DMS153 (cell line): ENCODE data around the gene TP53I11.

ENCODE experiments used
- DNase-seq: peaks from one replicate; lab custom pipeline; 2025; lab: John Stamatoyannopoulos, UW

TP53I11 gene

GRCh38 chr11:44978274-44978960, 27.7 kb upstream of the TP53I11 start:
- no peak for DNase-seq

GRCh38 chr11:44977493-44977984, 26.9 kb upstream of the TP53I11 start:
- peak; percentile 26 for DNase-seq

- no peak for DNase-seq
These were observed 25.9 kb upstream of the TP53I11 start for GRCh38 chr11:44976576-44976975.

- no peak for DNase-seq
These were observed 23.8 kb upstream of the TP53I11 start for GRCh38 chr11:44974402-44975000.

GRCh38 chr11:44973632-44974401, 23.1 kb upstream of the TP53I11 start:
- no peak for DNase-seq

- no peak for DNase-seq
These were observed 22.2 kb upstream of the TP53I11 start for GRCh38 chr11:44972746-44973435.

GRCh38 chr11:44971185-44971584, 20.5 kb upstream of the TP53I11 start:
- DNase-seq: no peak

GRCh38 chr11:44970293-44970692, 19.6 kb upstream of the TP53I11 start:
- DNase-seq: no peak

- DNase-seq: no peak
These were observed 19.1 kb upstream of the TP53I11 start for GRCh38 chr11:44969651-44970252.

GRCh38 chr11:44968510-44968909, 17.8 kb upstream of the TP53I11 start:
- DNase-seq: no peak

- DNase-seq: no peak
These were observed 17.3 kb upstream of the TP53I11 start for GRCh38 chr11:44967930-44968496.

- DNase-seq: no peak
These were observed 16.0 kb upstream of the TP53I11 start for GRCh38 chr11:44966694-44967093.

GRCh38 chr11:44964526-44965209, 14.0 kb upstream of the TP53I11 start:
- DNase-seq: peak; percentile 17

GRCh38 chr11:44963948-44964347, 13.3 kb upstream of the TP53I11 start:
- DNase-seq: no peak

GRCh38 chr11:44963136-44963535, 12.5 kb upstream of the TP53I11 start:
- no peak for DNase-seq

- no peak for DNase-seq
These were observed 11.8 kb upstream of the TP53I11 start for GRCh38 chr11:44962464-44962863.

- DNase-seq: no peak
These were observed 9.6 kb upstream of the TP53I11 start for GRCh38 chr11:44960200-44960845.

- DNase-seq: no peak
These were observed 8.4 kb upstream of the TP53I11 start for GRCh38 chr11:44959064-44959463.

- no peak for DNase-seq
These were observed 7.3 kb upstream of the TP53I11 start for GRCh38 chr11:44957776-44958564.
